Bronchial epithelial cell (primary cell): ENCODE measurements around the gene ADD1. TPM values are rescaled to one million over a fixed set of nuclear protein-coding genes. Genes with fewer than 3 reads are reported as not detected.
"Not testable (repeated sequence)": the region's sequence is repeated elsewhere in the genome, so short reads cannot be mapped to it uniquely, and the experiment has no call there.

Experiments used
- DNase-seq: peaks from one replicate; pipeline ENCODE4 v3.0.0-alpha.2; 2010; ENCODE audit warnings: low read depth
- FAIRE-seq: peaks from 2 replicates; lab custom pipeline; 2011; peaks lifted over from hg19 to GRCh38; lab: Jason Lieb, UNC
- H3K27me3 ChIP-seq: 2 replicates; pipeline ENCODE4 v1.5.1; 2011; ENCODE audit warnings: low read length; ENCODE audit not compliant: control insufficient read depth, insufficient read depth
- H3K36me3 ChIP-seq: 2 replicates; pipeline ENCODE4 v1.5.1; 2011; ENCODE audit warnings: low read length; ENCODE audit not compliant: control insufficient read depth, insufficient read depth
- H3K4me3 ChIP-seq: 2 replicates; pipeline ENCODE4 v1.5.1; 2011; ENCODE audit warnings: mild to moderate bottlenecking, low read depth, low read length, control low read depth
- total RNA-seq: library from RNA; depleted of rRNA; stranded (reverse); fragments of >200 nt; gene quantifications from 2 replicates; pipeline ENCODE4 v1.2.1, GENCODE V29; 2014
- TF ChIP-seq, protein P1 (sequence below): IDR thresholded peaks from 2 replicates; pipeline ENCODE4 v1.5.1; 2011; ENCODE audit warnings: mild to moderate bottlenecking, moderate library complexity, low read length, control low read depth, inconsistent platforms; ENCODE audit not compliant: insufficient read depth, severe bottlenecking

The ADD1 gene
- total RNA-seq, 1 donor from 2014 or later: 71.9 TPM

DNA sequence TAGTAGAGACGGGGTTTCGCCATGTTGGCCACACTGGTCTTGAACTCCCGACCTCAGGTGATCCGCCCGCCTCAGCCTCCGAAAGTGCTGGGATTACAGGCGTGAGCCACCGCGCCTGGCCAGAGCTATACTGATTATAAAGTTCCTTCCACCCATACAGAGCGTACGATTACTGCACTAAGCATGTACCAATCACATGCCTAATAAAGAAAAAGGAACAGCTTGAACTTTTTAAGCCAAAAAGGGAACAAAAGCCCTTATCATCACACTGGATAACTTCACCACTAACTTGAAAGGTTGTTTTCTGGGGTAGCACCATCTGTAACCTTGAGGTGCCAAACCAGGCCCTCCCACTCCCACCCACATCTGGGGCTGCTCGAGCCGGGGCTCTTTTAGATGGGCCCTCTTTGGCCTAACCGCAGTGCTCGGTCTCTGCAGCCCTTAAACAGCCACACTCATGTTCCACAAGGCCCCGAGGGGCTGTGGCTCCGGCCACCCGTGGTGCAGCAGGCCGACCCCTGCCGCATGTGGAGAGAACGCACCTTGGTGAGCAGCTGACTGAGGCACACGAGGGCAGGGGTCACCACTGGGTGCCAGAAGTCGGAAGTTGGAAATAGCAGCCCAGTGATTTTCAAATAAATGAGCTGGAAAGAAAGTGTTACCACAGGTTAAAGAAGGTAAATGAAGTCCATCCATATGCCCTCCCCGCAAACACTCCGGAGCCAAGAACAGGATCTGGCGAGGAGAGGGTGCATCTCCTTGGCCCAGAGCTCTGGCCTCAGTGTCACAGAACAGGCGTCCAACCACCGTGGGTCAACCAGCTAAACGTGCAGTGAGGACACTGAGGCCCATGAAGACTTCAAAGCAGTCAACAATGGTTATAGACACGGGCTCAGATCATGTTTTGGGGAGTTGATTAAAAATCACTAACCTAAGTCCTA lies 101.2 kb downstream of the ADD1 start:
- TF ChIP-seq, protein P1, sequence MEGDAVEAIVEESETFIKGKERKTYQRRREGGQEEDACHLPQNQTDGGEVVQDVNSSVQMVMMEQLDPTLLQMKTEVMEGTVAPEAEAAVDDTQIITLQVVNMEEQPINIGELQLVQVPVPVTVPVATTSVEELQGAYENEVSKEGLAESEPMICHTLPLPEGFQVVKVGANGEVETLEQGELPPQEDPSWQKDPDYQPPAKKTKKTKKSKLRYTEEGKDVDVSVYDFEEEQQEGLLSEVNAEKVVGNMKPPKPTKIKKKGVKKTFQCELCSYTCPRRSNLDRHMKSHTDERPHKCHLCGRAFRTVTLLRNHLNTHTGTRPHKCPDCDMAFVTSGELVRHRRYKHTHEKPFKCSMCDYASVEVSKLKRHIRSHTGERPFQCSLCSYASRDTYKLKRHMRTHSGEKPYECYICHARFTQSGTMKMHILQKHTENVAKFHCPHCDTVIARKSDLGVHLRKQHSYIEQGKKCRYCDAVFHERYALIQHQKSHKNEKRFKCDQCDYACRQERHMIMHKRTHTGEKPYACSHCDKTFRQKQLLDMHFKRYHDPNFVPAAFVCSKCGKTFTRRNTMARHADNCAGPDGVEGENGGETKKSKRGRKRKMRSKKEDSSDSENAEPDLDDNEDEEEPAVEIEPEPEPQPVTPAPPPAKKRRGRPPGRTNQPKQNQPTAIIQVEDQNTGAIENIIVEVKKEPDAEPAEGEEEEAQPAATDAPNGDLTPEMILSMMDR: no peak
- FAIRE-seq (no peak), DNase-seq (no peak)
- Histone ChIP-seq H3K27me3 (no peaks in the 10 kb centered on the region), H3K4me3 (no peak overlapping the region), H3K36me3 (peaks cover 59% of the 10 kb centered on the region)

DNA sequence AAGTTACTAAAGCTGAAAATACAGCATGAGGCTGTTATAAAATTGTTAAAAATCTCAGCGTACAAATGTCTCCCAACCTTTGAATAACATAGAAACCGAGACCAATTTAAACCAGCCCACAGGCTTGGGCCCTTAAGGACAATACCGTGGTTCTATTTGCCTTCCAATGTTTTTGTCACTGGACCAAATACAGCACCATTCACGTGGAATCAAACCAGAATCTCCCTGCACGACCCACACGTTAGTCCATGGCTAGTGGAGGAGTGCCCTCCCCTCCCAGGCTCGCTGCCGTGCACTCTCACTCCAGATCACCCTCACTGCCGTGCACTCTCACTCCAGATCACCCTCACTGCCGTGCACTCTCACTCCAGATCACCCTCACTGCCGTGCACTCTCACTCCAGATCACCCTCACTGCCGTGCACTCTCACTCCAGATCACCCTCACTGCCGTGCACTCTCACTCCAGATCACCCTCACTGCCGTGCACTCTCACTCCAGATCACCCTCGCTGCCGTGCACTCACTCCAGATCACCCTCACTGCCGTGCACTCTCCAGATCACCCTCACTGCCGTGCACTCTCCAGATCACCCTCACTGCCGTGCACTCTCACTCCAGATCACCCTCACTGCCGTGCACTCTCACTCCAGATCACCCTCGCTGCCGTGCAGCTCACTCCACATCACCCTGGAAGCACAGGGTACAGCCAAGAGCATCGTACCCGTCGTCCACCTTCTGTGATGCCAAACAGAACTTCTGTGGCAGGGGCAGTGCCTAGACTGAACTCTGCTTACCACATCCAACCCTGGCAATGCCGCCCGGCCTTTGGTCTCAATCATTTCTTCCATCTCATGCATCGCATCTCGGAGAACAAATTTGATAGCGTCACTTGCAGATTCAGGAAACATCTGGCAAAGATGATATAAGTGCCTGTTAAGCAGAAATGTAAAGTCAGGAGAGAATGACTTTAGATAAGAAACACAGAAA lies 102.3 kb downstream of the ADD1 start:
- peaks cover 56% of the 10 kb centered on the region for H3K36me3 ChIP-seq
- not testable (repeated sequence) for H3K4me3 ChIP-seq, DNase-seq, FAIRE-seq, H3K27me3 ChIP-seq

DNA sequence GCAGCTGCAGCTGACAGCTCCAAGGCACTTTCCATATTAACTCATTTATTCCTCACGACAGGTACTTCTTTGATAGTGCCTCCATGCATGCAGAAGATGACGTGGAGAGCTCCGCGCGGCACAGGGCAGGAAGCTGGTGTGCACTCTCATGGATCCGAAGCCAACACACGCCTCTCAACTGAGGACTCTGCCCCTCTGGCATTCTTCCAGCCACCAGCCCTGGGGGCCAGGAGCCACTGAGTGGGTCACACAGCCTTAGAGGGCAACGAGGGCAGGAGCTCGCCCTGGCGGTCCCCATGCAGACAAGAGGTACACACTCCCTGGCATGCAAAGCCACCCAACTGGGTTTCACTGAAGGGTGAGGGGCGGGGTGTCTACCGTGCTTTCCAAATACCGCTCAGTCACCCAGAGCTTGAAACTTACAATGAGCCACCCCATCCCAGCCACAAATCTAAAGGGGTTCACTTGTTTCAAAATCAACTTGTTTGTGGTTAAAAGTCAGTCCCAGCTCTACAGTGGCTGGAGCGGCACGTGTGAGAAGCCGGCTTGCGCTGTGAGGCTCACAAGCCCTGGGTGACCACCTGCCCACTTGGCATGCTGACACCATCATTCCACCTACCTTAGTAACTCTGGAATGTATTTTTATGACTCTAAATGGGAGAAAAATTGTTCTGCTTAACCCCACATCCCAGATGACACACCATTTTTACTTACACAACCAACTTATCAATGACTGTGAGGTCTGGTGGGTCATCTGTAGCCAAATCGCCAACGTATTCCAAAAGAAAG lies 103.4 kb downstream of the ADD1 start:
- TF ChIP-seq, protein P1: no peak
- DNase-seq (no peak), FAIRE-seq (peak; percentile 62)
- no peaks in the 10 kb centered on the region for H3K27me3 ChIP-seq
- H3K36me3 ChIP-seq: peaks cover 55% of the 10 kb centered on the region
- H3K4me3 ChIP-seq: no peak overlapping the region

DNA sequence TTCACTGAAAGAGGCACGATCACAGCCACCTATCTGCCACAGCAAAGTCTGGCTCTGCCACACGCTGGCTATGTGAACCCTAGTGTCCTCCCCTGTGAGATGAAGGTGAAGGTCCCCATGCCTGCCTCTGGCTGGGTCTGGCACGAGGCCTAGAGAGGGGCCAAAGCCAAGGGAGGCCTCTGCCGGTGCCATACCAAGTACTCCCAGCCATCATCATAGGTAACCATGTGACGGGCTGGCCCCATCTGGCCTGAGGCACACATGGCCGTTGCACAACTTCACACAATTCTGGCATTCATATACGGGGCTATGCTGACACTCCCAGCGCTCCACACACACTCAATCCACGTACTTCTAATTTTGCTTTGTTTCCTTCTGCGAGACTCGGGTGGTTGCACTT lies 104.3 kb downstream of the ADD1 start:
- TF ChIP-seq, protein P1: no peak
- DNase-seq (no peak), FAIRE-seq (peak; percentile 60)
- Histone ChIP-seq H3K27me3 (no peaks in the 10 kb centered on the region), H3K4me3 (no peak overlapping the region), H3K36me3 (peaks cover 53% of the 10 kb centered on the region)

DNA sequence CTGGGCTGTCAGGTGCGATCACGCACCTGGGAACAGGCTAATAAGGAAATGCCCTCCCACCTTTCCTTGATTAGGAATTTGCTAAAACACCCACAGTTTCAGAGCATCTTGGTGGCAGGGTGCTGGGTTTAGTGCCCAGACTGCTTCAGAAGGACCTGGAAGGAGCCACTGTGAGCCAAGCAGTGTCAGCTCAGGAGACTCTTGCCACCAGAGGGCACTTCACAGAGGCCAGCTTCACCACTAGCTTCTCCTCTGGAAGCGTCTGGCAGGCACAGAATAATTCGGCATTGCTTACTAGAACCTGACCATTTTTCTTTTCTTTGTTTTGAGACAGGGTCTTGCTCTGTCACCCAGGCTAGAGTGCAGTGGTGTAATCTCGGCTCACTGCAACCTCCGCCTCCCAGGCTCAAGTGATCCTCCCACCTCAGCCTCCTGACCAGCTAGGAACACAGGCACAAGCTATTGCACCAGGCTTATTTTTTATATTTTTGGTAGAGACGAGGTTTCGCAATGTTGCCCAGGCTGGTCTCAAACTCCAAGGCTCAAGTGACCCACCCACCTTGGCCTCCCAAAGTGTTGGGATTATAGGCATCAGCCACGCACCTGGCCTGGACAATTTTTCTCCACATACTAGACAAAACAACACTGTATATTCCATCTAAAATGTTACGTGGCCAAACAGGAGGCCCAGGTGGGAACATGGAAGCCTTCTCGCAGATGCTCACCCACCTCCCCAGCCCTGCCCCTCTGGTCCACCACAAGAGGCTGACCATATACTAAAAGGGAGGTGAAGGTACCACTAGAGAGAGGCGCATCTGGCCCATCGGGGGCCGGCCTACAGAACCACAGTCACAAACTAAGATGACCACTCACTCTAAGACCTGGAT lies 105.5 kb downstream of the ADD1 start:
- DNase-seq (peak; percentile 40), FAIRE-seq (no peak)
- Histone ChIP-seq H3K36me3 (peaks cover 55% of the 10 kb centered on the region), H3K4me3 (no peak overlapping the region), H3K27me3 (no peaks in the 10 kb centered on the region)
- TF ChIP-seq, protein P1: peak; percentile 78
